ENCODE measurements around the gene TTF2. TPM values are rescaled to one million over a fixed set of nuclear protein-coding genes. Genes with fewer than 3 reads are reported as not detected.

TTF2 gene
- total and polyA plus RNA-seq, 2 of the 8 experiments (the other 6 are each of a cell fraction or from before 2014, with no cell fraction given): 16.9 to 89.6 TPM

- TF ChIP-seq SIX5 (IDR thresholded peaks at IDR 0.05; ENCODE audit: low read depth, low read length): no peak
- TF ChIP-seq RAD21 (IDR thresholded peaks at IDR 0.05 in 1 of 2, conservative IDR thresholded peaks at IDR 0.05 in 1 of 2; ENCODE audit: low read depth in 2 of 2, low read length in 2 of 2): no peak
- no peak for TF ChIP-seq NANOG (IDR thresholded peaks at IDR 0.05; ENCODE audit: insufficient read depth, low read depth, low read length, poor library complexity, severe bottlenecking)
- no peak for TF ChIP-seq POLR2A (IDR thresholded peaks at IDR 0.05; ENCODE audit: control extremely low read depth in 1 of 2, low read depth in 2 of 2, low read length in 2 of 2)
- no peak for TF ChIP-seq RNF2 (IDR thresholded peaks at IDR 0.05; ENCODE audit: borderline replicate concordance, low read depth, low read length, missing control alignments, poor library complexity, severe bottlenecking)
- no peak for TF ChIP-seq BACH1 (IDR thresholded peaks at IDR 0.05; ENCODE audit: low read length)
- no peak for TF ChIP-seq CREB1 (IDR thresholded peaks at IDR 0.05)
Measured at GRCh38 chr1:117147341-117147831, 87.3 kb downstream of the TTF2 start (continued).
